ENCODE results near the gene ANKFY1. TPM values are rescaled to one million over a fixed set of nuclear protein-coding genes. Genes with fewer than 3 reads are reported as not detected.

Gene ANKFY1
- total RNA-seq, 1 experiment from 2014 or later, result 18.5 TPM

DNA sequence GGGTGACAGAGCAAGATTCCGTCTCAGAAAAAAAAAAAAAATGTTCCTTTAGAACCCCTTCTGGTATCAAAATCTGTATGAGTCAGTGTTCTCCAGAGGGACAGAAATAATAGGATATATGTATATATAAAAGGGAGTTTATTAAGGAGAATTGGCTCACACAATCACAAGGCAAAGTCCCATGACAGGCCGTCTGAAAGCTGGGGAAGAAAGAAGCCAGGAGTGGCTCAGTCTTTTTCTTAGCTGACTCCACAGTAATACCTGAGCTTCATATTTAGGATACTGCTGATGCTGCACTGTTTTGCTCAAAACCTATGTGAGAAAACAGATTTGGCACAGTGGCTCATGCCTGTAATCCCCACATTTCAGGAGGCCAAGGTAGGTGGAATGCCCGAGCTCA lies 143.4 kb downstream of the ANKFY1 start:
- TF ChIP-seq, protein P1, sequence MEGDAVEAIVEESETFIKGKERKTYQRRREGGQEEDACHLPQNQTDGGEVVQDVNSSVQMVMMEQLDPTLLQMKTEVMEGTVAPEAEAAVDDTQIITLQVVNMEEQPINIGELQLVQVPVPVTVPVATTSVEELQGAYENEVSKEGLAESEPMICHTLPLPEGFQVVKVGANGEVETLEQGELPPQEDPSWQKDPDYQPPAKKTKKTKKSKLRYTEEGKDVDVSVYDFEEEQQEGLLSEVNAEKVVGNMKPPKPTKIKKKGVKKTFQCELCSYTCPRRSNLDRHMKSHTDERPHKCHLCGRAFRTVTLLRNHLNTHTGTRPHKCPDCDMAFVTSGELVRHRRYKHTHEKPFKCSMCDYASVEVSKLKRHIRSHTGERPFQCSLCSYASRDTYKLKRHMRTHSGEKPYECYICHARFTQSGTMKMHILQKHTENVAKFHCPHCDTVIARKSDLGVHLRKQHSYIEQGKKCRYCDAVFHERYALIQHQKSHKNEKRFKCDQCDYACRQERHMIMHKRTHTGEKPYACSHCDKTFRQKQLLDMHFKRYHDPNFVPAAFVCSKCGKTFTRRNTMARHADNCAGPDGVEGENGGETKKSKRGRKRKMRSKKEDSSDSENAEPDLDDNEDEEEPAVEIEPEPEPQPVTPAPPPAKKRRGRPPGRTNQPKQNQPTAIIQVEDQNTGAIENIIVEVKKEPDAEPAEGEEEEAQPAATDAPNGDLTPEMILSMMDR (conservative IDR thresholded peaks at IDR 0.05; ENCODE audit: low read depth, low read length), result no peak
- TF ChIP-seq EZH2phosphoT487 (IDR thresholded peaks at IDR 0.05; ENCODE audit: borderline replicate concordance, low read length), result no peak
- TF ChIP-seq EZH2 (IDR thresholded peaks at IDR 0.05; ENCODE audit: low read length, unreplicated experiment), result no peak
- CTCF ChIA-PET, result no interaction called here
- H3F3A ChIP-seq (ENCODE audit: low read length, unreplicated experiment), result no peaks in the 10 kb centered on the region

DNA sequence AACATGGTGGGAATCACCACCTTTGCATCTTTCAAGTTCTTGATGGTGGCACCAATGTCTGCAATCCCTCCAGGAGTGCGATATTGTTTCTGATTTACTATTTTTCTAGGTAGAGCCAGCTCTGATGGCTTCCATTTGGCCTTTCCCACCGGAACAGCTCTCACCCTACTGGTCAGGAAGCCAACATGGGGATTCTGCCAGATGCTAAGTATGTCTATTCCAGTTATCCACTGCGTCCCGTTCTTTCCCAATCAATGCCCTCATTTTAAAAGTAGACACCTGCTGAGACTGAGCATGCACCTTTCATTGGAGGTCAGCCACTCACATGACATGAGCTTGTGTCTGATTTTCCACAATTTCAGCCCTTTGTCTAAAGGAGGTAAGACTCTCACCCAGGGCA lies 144.5 kb downstream of the ANKFY1 start:
- H3K4me2 ChIP-seq (ENCODE audit: low read length), result no peak overlapping the region
- H3K79me2 ChIP-seq (ENCODE audit: low read length), result no peaks in the 10 kb centered on the region
- CTCF ChIA-PET, result no interaction called here

More for the DNA sequence above, 143.4 kb downstream of the ANKFY1 start:
- Histone ChIP-seq H3K9me2 (replicated peaks; ENCODE audit: low read length) (no peaks in the 10 kb centered on the region), H3K79me2 (ENCODE audit: low read length) (no peaks in the 10 kb centered on the region), H3K27me3 (ENCODE audit: low read length) (no peaks in the 10 kb centered on the region), H2AFZ (ENCODE audit: low read length) (no peak overlapping the region), H3K4me2 (ENCODE audit: low read length) (no peak overlapping the region), H3K27ac (ENCODE audit: low read length) (no peak overlapping the region), H3K36me3 (ENCODE audit: low read depth, low read length) (peaks cover 12% of the 10 kb centered on the region), H3K9me3 (ENCODE audit: low read length) (no peaks in the 10 kb centered on the region), H3K4me1 (ENCODE audit: insufficient read depth, low read length) (peaks cover 7% of the 10 kb centered on the region; the same call in 1 of the 2 replicates), H3K4me3 (ENCODE audit: low read length) (no peak overlapping the region), H3K9ac (ENCODE audit: low read length) (no peak overlapping the region), H4K20me1 (ENCODE audit: low read length) (no peaks in the 10 kb centered on the region)
- no TSS peak for BruUV-seq (replicated peaks)
- ATAC-seq (no peak), DNase-seq (no peak)
- POLR2A ChIA-PET (ENCODE audit: unreplicated experiment), result interaction anchor here (0.5 kb wide), 1 partner anchor 32 kb away, joined by 3 read pairs; no protein-coding TSS in a partner anchor
- intact Hi-C loops (cut with micrococcal nuclease), result no loop called here

More for the DNA sequence above, 144.5 kb downstream of the ANKFY1 start:
- peaks cover 12% of the 10 kb centered on the region for H3K36me3 ChIP-seq (ENCODE audit: low read depth, low read length)
- intact Hi-C loops (cut with micrococcal nuclease), result no loop called here
- no TSS peak for BruUV-seq (replicated peaks)
- peaks cover 7% of the 10 kb centered on the region; the same call in 1 of the 2 replicates for H3K4me1 ChIP-seq (ENCODE audit: insufficient read depth, low read length)
- no peak for DNase-seq
- no peaks in the 10 kb centered on the region for H3K9me2 ChIP-seq (replicated peaks; ENCODE audit: low read length)
- H3K9ac ChIP-seq (ENCODE audit: low read length), result no peak overlapping the region
- H3K27me3 ChIP-seq (ENCODE audit: low read length), result no peaks in the 10 kb centered on the region
- H3K4me3 ChIP-seq (ENCODE audit: low read length), result no peak overlapping the region
- POLR2A ChIA-PET (ENCODE audit: unreplicated experiment), result no interaction called here
- H3K27ac ChIP-seq (ENCODE audit: low read length), result no peak overlapping the region
- H3F3A ChIP-seq (ENCODE audit: low read length, unreplicated experiment), result no peaks in the 10 kb centered on the region
- H3K9me3 ChIP-seq (ENCODE audit: low read length), result no peaks in the 10 kb centered on the region
- no peak overlapping the region for H2AFZ ChIP-seq (ENCODE audit: low read length)
- H4K20me1 ChIP-seq (ENCODE audit: low read length), result no peaks in the 10 kb centered on the region
- ATAC-seq, result no peak
- TF ChIP-seq, protein P1 (conservative IDR thresholded peaks at IDR 0.05; ENCODE audit: low read depth, low read length), result no peak
- TF ChIP-seq EZH2 (IDR thresholded peaks at IDR 0.05; ENCODE audit: low read length, unreplicated experiment), result no peak
- TF ChIP-seq EZH2phosphoT487 (IDR thresholded peaks at IDR 0.05; ENCODE audit: borderline replicate concordance, low read length), result no peak

Measured in PC-3 (cell line).